ENCODE data around the gene HEATR5B. TPM values are rescaled to one million over a fixed set of nuclear protein-coding genes. Genes with fewer than 3 reads are reported as not detected.
"Not testable (repeated sequence)": the region's sequence is repeated elsewhere in the genome, so short reads cannot be mapped to it uniquely, and the experiment has no call there.

Gene HEATR5B
- total RNA-seq, 1 donor from 2014 or later = 30.0 TPM

- DNase-seq (ENCODE audit: low read depth in 2 of 2) = peak; percentile 20 to 35
Observed at GRCh38 chr2:36982467-36982866, 101.7 kb downstream of the HEATR5B start.

- DNase-seq (ENCODE audit: low read depth in 2 of 2) = peak in 1 of 2 donors; percentile 6
Observed at GRCh38 chr2:36981911-36982310, 102.3 kb downstream of the HEATR5B start.

GRCh38 chr2:36979007-36979406 is 105.2 kb downstream of the HEATR5B start:
- not testable (repeated sequence) for DNase-seq (ENCODE audit: low read depth in 2 of 2)

- DNase-seq (ENCODE audit: low read depth in 2 of 2) = no peak
Observed at GRCh38 chr2:36976065-36976464, 108.1 kb downstream of the HEATR5B start.

- no peak for DNase-seq (ENCODE audit: low read depth in 2 of 2)
Observed at GRCh38 chr2:36975306-36975705, 108.9 kb downstream of the HEATR5B start.

GRCh38 chr2:36973320-36973719 is 110.9 kb downstream of the HEATR5B start:
- DNase-seq (ENCODE audit: low read depth in 2 of 2) = peak; percentile 57 to 95

- DNase-seq (ENCODE audit: low read depth in 2 of 2) = no peak
Observed at GRCh38 chr2:36971990-36972389, 112.2 kb downstream of the HEATR5B start.

GRCh38 chr2:36967236-36967876 is 116.8 kb downstream of the HEATR5B start:
- no peak for DNase-seq (ENCODE audit: low read depth in 2 of 2)

GRCh38 chr2:36966370-36967235 is 117.6 kb downstream of the HEATR5B start, which contains the start of gene STRN:
Gene STRN, minus strand, starts transcription at chr2:36966536. Its CDS starts 73 bp downstream, at chr2:36966463.
- peak; percentile 97 to 98 for DNase-seq (ENCODE audit: low read depth in 2 of 2)

GRCh38 chr2:36965751-36966369 is 118.3 kb downstream of the HEATR5B start:
- peak in 1 of 2 donors; percentile 19 for DNase-seq (ENCODE audit: low read depth in 2 of 2)

GRCh38 chr2:36965206-36965605 is 119.0 kb downstream of the HEATR5B start:
- no peak for DNase-seq (ENCODE audit: low read depth in 2 of 2)

- DNase-seq (ENCODE audit: low read depth in 2 of 2) = no peak
Observed at GRCh38 chr2:36964496-36965058, 119.6 kb downstream of the HEATR5B start.

- no peak for DNase-seq (ENCODE audit: low read depth in 2 of 2)
Observed at GRCh38 chr2:36963734-36964133, 120.4 kb downstream of the HEATR5B start.

GRCh38 chr2:36963106-36963505 is 121.1 kb downstream of the HEATR5B start:
- DNase-seq (ENCODE audit: low read depth in 2 of 2) = no peak

- no peak for DNase-seq (ENCODE audit: low read depth in 2 of 2)
Observed at GRCh38 chr2:36960773-36961172, 123.4 kb downstream of the HEATR5B start.

GRCh38 chr2:36960005-36960675 is 124.0 kb downstream of the HEATR5B start:
- DNase-seq (ENCODE audit: low read depth in 2 of 2) = no peak

- DNase-seq (ENCODE audit: low read depth in 2 of 2) = no peak
Observed at GRCh38 chr2:36954977-36955607, 129.1 kb downstream of the HEATR5B start.

GRCh38 chr2:36952748-36953197 is 131.4 kb downstream of the HEATR5B start:
- peak in 1 of 2 donors; percentile 38 for DNase-seq (ENCODE audit: low read depth in 2 of 2)

GRCh38 chr2:36951574-36951973 is 132.6 kb downstream of the HEATR5B start:
- peak in 1 of 2 donors; percentile 63 for DNase-seq (ENCODE audit: low read depth in 2 of 2)

- DNase-seq (ENCODE audit: low read depth in 2 of 2) = peak; percentile 28 to 33
Observed at GRCh38 chr2:36951027-36951518, 133.1 kb downstream of the HEATR5B start.
